Cerebellar nuclear complex (tissue), 1 donor: Measurements from ENCODE around the gene MAP3K7CL.

Source experiments
- DNase-seq, 2 experiments: peaks; one replicate each; lab custom pipeline; 2025; lab: John Stamatoyannopoulos, UW

Gene MAP3K7CL

DNA sequence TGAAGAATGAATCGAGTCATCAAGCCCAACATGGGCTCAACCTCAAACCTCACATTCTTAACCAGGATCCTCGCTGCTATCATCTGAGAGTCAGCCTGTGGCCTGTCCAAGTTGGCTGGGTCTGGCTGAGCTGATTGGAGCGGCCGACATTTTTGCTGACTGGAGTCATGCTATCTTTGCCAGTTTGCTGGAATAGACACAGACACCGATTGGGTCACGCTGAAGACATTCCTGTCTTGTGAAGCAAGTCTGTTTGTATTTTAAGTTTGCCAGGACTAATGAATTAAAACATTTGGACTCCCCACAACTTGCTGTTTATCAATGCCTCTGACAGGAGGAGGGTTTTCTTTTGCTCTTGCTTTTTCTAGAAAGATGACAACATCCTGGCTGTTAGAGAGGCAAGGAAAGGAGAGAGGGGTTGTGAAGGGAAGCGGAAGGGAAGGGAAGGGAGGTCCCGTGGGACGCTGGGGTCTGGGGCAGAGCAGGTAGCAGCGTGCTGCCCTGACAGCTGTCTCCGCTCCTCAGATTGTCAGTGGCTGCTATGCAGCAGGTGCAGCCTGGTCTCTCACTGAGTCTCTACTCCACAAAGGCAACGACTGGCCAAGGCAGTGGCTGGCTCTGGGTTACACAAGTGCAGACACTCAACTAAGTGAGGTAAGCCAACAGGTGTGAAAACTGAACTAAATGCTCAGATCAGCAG is at the start of gene MAP3K7CL:
MAP3K7CL (plus strand) TSS at position 375 of the 700 bp plus-strand sequence. CDS start 2,701 bp downstream, outside the sequence.
- no peak for DNase-seq

DNA sequence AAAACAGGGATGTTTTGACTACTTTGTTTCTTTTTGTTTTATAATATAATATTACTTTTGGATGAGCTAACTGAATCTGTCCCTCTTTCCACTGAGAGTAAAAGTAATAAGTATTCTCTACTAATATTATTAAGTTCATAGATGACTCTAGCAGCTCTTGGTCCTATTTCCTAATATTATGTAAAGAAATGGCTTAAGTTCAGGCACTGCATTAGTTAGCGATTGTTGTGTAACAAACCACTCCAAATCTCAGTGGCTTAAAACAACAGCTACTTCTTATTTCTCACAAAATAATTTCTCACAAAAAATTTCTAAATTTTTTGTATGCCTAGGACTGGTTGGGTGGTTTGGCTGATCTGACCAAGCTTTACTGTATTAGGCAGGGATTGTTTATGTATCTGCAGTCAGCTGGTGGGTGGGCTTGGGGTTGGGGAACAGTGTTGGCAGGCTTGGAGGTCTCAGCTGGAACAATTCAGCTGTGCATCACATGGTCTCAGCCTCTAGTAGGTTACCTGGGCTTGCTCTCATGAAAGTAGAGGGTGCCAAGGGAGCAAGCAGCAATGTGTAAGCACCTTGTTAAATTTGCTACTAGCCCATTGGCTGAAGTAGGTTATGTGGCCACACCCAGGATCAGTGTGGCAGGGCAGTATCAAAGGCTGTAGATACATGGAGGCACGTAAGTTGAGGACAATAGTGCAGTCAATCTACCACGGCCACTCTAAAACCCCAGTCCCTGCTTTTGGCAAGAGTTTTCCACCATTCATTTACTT is 48.2 kb upstream of the MAP3K7CL start:
- DNase-seq, result no peak

DNA sequence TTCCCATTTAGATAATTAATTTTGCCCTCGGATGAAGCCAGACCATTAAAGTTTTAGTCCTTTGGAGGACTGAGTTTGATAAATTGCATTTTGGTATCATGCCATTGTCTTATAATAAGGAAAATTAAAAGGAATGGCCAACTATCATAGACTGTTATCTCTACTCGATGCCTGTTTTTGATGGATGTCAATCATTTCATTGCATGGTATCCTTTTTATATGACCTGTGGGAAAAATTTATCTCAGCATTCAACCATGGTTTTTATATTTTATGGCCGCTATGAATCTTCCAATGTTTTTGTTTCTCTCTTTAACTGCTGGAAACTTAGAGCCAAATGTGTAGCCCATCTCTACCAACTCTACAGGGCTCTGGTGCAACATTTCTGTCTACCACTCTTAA is 47.1 kb upstream of the MAP3K7CL start:
- DNase-seq, result no peak

- no peak for DNase-seq
Measured at GRCh38 chr21:29084372-29084771, 46.1 kb upstream of the MAP3K7CL start.

DNA sequence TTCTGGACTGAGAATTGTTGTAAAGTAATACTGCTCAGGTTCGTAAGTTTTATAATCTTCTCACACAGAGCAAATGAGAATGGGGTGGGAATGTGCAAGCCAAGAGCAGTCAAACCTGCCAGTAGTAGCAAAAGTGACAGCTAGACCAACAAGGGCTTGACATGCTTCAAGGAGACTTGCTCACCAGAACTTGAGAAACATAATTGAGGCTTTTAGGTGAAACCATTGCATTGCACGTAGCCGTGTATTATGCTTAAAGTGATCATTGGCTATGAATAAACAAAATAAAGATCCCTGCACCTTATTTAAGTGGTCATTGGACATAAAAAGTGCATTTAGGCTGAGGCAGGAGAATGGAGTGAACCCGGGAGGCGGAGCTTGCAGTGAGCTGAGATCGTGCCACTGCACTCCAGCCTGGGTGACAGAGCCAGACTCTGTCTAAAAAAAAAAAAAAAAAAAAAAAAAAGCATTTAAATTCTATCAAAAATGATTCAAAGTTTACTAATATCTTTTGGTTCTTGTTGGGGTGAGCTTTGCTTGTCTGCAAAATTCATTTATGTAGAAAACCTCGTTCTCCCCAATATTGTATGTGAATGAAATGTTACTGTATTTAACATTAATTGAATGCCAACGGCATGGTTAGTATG is 45.2 kb upstream of the MAP3K7CL start:
- DNase-seq, result no peak

GRCh38 chr21:29091033-29091432 is 39.4 kb upstream of the MAP3K7CL start:
- no peak for DNase-seq

DNA sequence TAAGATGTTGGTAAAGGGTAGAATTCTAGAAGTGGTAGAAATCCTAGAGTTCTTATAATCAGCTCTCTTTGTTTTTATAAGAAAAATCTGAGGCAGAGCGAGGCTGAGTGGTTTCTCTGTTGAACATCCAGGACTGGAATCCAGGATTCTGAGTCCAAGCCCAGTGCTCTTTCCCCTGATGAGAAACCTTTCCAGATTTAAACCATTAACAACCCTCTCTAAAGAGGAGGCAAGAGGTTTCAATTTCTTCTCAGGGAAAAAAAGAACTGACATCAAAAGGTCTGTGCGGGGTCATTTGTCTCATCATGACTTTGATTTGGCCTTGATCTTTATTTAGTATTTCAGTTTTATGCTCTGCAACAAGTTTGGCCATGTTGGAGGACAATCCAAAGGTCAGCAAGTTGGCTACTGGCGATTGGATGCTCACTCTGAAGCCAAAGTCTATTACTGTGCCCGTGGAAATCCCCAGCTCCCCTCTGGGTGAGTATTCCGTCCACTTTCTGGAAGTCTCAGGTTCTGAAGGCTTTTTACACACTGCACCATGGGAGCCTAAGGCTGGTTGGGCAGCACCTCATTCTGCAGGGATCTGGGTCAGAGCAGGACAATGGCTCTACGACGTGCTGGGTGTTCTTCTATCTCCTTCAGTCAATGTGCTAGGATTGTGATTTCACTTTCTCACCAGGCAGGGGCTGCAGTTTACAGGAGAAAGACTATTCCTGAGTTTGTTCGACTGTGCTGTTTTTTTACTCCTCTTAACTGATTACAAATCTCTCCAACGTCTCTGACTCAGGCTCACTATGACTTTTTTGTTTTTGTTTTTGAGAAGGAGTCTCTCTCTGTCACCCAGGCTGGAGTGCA is 38.1 kb upstream of the MAP3K7CL start:
- no peak for DNase-seq

DNA sequence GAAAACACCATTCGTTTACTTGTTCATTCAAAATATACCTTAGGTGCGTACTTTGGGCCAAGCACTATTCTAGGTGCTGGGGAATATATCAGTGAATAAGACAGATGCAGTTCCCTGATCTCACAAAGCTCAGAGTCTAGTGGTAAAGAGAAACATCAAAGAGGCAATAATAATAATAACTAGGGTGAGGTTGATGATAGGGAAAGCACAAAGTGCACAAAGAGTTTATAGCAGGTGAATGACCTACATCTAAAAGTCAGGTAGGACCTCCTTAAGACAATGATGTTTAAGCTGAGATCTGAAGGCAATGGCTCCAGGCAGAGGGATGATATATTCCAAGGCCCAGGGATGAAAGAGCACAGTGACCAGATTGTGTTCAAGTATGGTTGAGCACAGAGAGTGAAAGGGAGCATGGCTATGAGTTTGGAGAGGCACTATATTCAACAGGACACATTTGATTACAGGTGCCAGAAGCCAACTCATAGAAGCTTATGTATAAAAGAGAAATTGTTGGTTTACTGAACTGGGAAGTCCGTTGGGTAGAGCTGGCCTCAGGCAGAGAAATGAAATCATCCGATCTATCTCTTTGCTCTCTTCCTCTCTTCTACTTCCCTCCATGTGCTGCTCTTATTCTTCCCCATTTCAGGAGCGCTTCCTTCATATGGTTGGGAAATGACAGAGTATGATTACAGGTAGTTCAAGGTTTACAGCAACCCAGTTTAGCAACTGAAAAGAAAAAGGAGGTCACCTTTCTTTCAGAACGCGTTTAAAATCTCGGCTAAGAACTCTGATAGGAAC is 34.0 kb upstream of the MAP3K7CL start:
- DNase-seq, result no peak

DNA sequence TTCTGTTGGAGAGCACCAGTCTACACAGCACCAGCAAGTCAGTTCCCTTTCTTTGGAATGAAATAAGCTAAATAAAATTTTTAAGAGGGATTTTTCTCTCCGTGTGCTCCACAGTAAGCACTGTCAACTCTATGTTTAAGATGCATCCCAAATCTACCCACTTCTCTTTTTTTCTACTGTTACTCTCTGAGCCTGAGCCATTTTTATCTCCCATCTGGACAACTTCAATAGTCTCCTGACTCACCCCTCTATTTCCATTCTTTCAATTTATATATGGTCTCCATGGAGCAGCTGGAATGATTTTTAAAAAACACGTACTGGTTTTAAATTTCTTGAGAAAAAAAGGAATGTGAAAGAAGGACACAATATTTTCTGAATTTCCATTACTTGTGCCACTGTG is 32.3 kb upstream of the MAP3K7CL start:
- no peak for DNase-seq

- no peak for DNase-seq
Measured at GRCh38 chr21:29102791-29103257, 27.6 kb upstream of the MAP3K7CL start.

GRCh38 chr21:29104239-29104708 is 26.2 kb upstream of the MAP3K7CL start:
- no peak for DNase-seq

DNA sequence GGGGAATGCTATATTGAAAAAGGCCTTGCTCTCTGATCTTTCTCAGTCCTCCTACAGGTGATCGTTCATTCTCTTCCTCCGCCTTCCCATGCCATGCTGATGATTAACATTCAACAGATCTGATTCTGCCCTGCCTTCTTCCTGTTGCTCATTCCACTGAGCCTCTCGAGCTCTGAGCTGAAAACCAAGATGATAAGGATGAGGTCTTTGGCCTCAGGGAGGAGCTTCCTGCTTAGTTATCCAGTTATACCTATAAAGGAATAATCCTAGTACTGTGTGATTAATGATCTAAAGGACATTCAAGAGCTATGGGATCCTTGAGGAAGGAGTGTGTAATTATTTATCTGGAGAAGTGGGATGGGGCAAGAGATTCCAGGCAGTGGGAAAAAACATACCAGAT is 25.2 kb upstream of the MAP3K7CL start:
- DNase-seq, result no peak

GRCh38 chr21:29114765-29115500 is 15.5 kb upstream of the MAP3K7CL start:
- DNase-seq, result no peak

DNA sequence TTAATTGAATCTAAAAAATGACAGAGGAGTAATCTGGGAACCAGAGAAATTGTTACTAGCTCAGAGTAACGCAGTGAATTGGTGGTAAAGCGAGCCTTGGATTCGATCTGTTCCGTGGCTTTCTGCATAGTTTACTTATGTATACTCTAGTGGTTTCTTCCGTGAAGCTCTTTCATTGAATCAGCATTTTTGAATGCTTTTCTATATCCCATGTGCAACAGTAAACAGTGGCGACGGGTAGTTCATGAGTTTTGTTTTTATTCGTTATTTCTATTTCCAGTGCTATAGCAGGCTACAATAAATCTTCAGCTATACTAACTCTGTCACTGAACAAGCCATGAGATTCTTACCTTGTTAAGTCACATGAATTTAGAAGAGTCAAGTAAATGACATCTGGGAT is 14.5 kb upstream of the MAP3K7CL start:
- DNase-seq, result no peak

DNA sequence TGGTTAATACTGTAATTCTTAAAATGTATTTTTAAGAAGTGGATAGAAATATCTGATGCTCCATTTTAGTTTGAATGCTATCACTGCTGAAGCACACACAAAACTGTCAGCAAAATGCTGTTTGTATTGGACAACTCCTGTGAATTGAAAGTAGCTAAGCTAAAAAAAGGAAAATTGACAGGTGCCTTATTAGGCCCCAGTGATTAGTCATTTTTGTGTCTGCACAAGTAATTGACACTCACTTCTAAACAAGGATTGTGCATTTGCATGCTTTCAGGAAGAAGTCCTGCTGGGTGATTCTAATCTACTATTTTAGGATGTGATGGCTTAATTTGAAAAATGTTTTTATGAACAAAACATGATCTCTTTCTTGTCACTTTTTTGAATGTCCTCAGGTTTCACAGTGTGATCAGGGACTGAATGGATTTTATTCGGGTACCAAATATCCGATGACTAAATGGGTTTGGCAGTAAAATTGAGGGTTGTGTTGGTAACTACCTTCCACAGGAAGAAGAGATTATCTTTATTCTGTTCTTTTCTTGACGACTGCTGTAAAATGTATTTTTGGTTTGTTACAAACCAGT is 13.0 kb upstream of the MAP3K7CL start:
- DNase-seq, result no peak

- no peak for DNase-seq
Measured at GRCh38 chr21:29121759-29122158, 8.7 kb upstream of the MAP3K7CL start.

- DNase-seq, result no peak
Measured at GRCh38 chr21:29124645-29125044, 5.8 kb upstream of the MAP3K7CL start.

- no peak for DNase-seq
Measured at GRCh38 chr21:29125191-29125590, 5.3 kb upstream of the MAP3K7CL start.

DNA sequence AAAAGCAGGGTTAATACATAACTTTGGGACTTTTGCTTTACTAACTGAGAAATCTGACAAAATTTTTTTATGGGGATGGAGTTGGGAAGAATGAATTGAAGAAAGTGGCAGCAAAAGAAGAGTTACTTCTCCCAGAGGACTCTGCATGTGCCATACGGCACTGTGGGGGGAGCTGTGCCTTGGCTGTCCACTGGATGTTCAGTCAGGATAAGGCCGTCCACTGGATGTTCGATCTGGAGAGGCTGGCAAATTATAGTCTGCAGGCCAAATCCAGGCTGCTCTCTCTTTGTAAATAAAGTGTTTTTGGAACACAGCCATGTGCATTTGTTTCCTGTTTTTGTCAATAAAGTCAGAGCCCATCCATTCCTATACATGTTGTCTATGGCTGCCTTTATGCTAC is 4.5 kb upstream of the MAP3K7CL start:
- DNase-seq, result no peak

DNA sequence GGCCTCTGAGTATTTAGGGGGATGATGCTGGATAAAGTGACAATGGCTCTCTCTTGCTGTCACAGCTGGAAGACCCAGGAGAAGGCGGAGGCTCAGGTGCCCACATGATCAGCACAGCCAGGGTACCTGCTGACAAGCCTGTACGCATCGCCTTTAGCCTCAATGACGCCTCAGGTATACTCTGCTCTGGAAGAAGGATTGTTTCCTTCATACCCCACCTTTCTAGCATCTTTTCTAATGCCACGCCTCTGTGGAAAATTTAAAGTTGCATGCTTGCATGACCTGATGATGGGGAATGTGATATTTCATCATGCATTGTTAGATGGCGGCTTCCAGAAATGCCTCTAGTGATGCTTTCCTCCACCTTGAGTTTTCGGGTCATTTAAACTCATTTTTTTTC is 2.8 kb downstream of the MAP3K7CL start:
- no peak for DNase-seq
